Stomach (tissue), 19 donors: ENCODE results near the gene CDH15. TPM values are rescaled to one million over a fixed set of nuclear protein-coding genes. Genes with fewer than 3 reads are reported as not detected.

Source experiments
- DNase-seq, 2 donors: peaks; one replicate each; pipeline versions ENCODE4 v3.0.0 to v3.0.0-alpha.2; 2013 to 2019
- H3K27ac ChIP-seq, 5 donors: fragments of 200-600 bp in 4 of 5; sonication (generic) in 4 of 5; one replicate each; pipeline ENCODE4 v1.5.1; 2013 to 2019; ENCODE audit warnings: mild to moderate bottlenecking in 1 of 5, moderate library complexity in 1 of 5
- H3K27me3 ChIP-seq, 3 donors: fragments of 200-600 bp; sonication (generic); one replicate each; pipeline ENCODE4 v1.5.1; 2017 to 2019; ENCODE audit warnings: mixed run types in 1 of 3
- H3K36me3 ChIP-seq, 4 donors: fragments of 200-600 bp; sonication (generic); 1 replicate in 3 of 4; 2 replicates in 1 of 4; pipeline ENCODE4 v1.5.1; 2016 to 2019
- H3K4me1 ChIP-seq, 4 donors: fragments of 200-600 bp; sonication (generic); one replicate each; pipeline ENCODE4 v1.5.1; 2016 to 2019
- H3K4me3 ChIP-seq, 4 donors: fragments of 200-600 bp; sonication (generic) in 3 of 4; one replicate each; pipeline ENCODE4 v1.5.1; 2016 to 2019; ENCODE audit warnings: mild to moderate bottlenecking in 1 of 4
- H3K9me3 ChIP-seq, 4 donors: fragments of 200-600 bp; sonication (generic); one replicate each; pipeline ENCODE4 v1.5.1; 2016 to 2019
- EP300 ChIP-seq: sonication (generic); formaldehyde crosslinking; IDR thresholded peaks from one replicate; pipeline ENCODE4 v1.6.1; 2017; ENCODE audit warnings: antibody characterized with exemption
- POLR2A ChIP-seq, 4 donors: fragments of 450-650 bp; IDR thresholded peaks; one replicate each; pipeline ENCODE4 v1.6.1; 2016; ENCODE audit warnings: antibody characterized with exemption in 4 of 4, control low read depth in 2 of 4, mild to moderate bottlenecking in 1 of 4, moderate library complexity in 1 of 4
- POLR2AphosphoS5 ChIP-seq, 3 donors: sonication (generic); formaldehyde crosslinking; IDR thresholded peaks; one replicate each; pipeline ENCODE4 v1.6.1; 2016; ENCODE audit warnings: antibody characterized with exemption in 3 of 3
- WGBS, 5 donors: extraction: QIAGEN DNeasy Blood & Tissue Kit in 3 of 5; methylation state at CpG; one replicate each; pipeline versions ENCODE4 v1.1.5 to v1.1.7; 2013 to 2018; 5-methylcytosine and 5-hydroxymethylcytosine counted together
- intact Hi-C: fragments of 100-400 bp; cut with DNase I; formaldehyde crosslinking; loops from one replicate; pipeline ENCODE4 v1.15.1; 2023; ENCODE audit warnings: low total_unique reads
- long read RNA-seq, 10 donors: transcript quantifications; one replicate each; lab custom pipeline, GENCODE V29; 2026
- polyA plus RNA-seq, 3 donors: library from polyadenylated mRNA; stranded (reverse); fragments of 200-250 nt; gene quantifications; one replicate each; pipeline ENCODE4 v1.2.3, GENCODE V29; 2013
- total RNA-seq, 5 donors: library from RNA; depleted of rRNA; stranded (reverse); fragments of >200 nt; gene quantifications; one replicate each; pipeline versions ENCODE4 v1.1.0 to v1.2.3, GENCODE V29; 2014 to 2016
- TF ChIP-seq, protein P1 (sequence below), 7 experiments: fragments of 450-650 bp in 4 of 7; fragments of 200-600 bp in 3 of 7; sonication (generic) in 3 of 7; IDR thresholded peaks; one replicate each; pipeline ENCODE4 v1.5.1; 2016 to 2019; ENCODE audit warnings: antibody characterized with exemption in 7 of 7, control low read depth in 2 of 7, mild to moderate bottlenecking in 1 of 7
- donor health status: healthy with polysubstance abuse.
- donor health status: Bipolar disorder and iron deficiency.
- donor health status: healthy.

Gene CDH15, protein sequence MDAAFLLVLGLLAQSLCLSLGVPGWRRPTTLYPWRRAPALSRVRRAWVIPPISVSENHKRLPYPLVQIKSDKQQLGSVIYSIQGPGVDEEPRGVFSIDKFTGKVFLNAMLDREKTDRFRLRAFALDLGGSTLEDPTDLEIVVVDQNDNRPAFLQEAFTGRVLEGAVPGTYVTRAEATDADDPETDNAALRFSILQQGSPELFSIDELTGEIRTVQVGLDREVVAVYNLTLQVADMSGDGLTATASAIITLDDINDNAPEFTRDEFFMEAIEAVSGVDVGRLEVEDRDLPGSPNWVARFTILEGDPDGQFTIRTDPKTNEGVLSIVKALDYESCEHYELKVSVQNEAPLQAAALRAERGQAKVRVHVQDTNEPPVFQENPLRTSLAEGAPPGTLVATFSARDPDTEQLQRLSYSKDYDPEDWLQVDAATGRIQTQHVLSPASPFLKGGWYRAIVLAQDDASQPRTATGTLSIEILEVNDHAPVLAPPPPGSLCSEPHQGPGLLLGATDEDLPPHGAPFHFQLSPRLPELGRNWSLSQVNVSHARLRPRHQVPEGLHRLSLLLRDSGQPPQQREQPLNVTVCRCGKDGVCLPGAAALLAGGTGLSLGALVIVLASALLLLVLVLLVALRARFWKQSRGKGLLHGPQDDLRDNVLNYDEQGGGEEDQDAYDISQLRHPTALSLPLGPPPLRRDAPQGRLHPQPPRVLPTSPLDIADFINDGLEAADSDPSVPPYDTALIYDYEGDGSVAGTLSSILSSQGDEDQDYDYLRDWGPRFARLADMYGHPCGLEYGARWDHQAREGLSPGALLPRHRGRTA
- total RNA-seq, result not detected
- under 1 TPM in 2 of 3 donors, not detected in 1; 0.20 to 0.31 TPM for polyA plus RNA-seq
- long read RNA-seq, donor 1, result 0 reads
- long read RNA-seq, donor 2, result 0 reads
- long read RNA-seq, donor 3, result 0 reads
- long read RNA-seq, donor 4, result 0 reads
- long read RNA-seq, donor 5, result 0 reads
- long read RNA-seq, donor 6, result 0 reads
- long read RNA-seq, donor 7, result 0 reads
- long read RNA-seq, donor 8, result 0 reads
- long read RNA-seq, donor 9, result 0 reads
- long read RNA-seq, donor 10, result 0 reads

- 3 to 8% (median 5%) methylated on average over 19 to 74 of the region's 74 CpGs for WGBS, 5 donors
- Histone ChIP-seq H3K27me3 (peaks cover 0 to 100% (median 46%) of the 10 kb centered on the region in 3 donors), H3K4me1 (peaks cover 23 to 32% (median 29%) of the 10 kb centered on the region in 4 donors), H3K27ac (no peak within 1 kb of the TSS), H3K36me3 (no peaks in the 10 kb centered on the region), H3K4me3 (peak within 1 kb of the TSS; percentile 27 to 48 (median 31)), H3K9me3 (no peaks in the 10 kb centered on the region)
- DNase-seq, result peak; percentile 97 to 98
- TF ChIP-seq POLR2A (IDR thresholded peaks at IDR 0.05) (no peak), POLR2AphosphoS5 (IDR thresholded peaks at IDR 0.05) (no peak), EP300 (no peak)
- TF ChIP-seq, protein P1, sequence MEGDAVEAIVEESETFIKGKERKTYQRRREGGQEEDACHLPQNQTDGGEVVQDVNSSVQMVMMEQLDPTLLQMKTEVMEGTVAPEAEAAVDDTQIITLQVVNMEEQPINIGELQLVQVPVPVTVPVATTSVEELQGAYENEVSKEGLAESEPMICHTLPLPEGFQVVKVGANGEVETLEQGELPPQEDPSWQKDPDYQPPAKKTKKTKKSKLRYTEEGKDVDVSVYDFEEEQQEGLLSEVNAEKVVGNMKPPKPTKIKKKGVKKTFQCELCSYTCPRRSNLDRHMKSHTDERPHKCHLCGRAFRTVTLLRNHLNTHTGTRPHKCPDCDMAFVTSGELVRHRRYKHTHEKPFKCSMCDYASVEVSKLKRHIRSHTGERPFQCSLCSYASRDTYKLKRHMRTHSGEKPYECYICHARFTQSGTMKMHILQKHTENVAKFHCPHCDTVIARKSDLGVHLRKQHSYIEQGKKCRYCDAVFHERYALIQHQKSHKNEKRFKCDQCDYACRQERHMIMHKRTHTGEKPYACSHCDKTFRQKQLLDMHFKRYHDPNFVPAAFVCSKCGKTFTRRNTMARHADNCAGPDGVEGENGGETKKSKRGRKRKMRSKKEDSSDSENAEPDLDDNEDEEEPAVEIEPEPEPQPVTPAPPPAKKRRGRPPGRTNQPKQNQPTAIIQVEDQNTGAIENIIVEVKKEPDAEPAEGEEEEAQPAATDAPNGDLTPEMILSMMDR (IDR thresholded peaks at IDR 0.05), result no peak
- intact Hi-C loops, result loop anchor here (10.0 kb wide), 1 partner anchor 437 kb away; no protein-coding TSS in a partner anchor
Measured at GRCh38 chr16:89171216-89172170, at the start of gene CDH15. Gene CDH15, plus strand, starts transcription at chr16:89171748. Its CDS starts 84 bp downstream, at chr16:89171832.

GRCh38 chr16:89122322-89122851 is 49.2 kb upstream of the CDH15 start:
- Histone ChIP-seq H3K27me3 (no peaks in the 10 kb centered on the region), H3K27ac (peak overlapping the region in 3 of 5 donors; percentile 29 to 69 (median 42)), H3K9me3 (no peaks in the 10 kb centered on the region), H3K4me1 (peaks cover 0 to 13% (median 8%) of the 10 kb centered on the region in 4 donors), H3K4me3 (no peak overlapping the region), H3K36me3 (peaks cover 40 to 97% (median 79%) of the 10 kb centered on the region in 4 donors)
- peak; percentile 73 for DNase-seq
- peak in 2 of 3 donors; percentile 35 to 36 for TF ChIP-seq POLR2AphosphoS5 (IDR thresholded peaks at IDR 0.05)
- TF ChIP-seq, protein P1 (IDR thresholded peaks at IDR 0.05), result peak in 1 of 7 experiments; percentile 27
- TF ChIP-seq POLR2A (IDR thresholded peaks at IDR 0.05), result no peak
- WGBS, 5 donors, result 30 to 66% (median 40%) methylated on average over 10 to 11 of the region's 11 CpGs
- intact Hi-C loops, result no loop called here

DNA sequence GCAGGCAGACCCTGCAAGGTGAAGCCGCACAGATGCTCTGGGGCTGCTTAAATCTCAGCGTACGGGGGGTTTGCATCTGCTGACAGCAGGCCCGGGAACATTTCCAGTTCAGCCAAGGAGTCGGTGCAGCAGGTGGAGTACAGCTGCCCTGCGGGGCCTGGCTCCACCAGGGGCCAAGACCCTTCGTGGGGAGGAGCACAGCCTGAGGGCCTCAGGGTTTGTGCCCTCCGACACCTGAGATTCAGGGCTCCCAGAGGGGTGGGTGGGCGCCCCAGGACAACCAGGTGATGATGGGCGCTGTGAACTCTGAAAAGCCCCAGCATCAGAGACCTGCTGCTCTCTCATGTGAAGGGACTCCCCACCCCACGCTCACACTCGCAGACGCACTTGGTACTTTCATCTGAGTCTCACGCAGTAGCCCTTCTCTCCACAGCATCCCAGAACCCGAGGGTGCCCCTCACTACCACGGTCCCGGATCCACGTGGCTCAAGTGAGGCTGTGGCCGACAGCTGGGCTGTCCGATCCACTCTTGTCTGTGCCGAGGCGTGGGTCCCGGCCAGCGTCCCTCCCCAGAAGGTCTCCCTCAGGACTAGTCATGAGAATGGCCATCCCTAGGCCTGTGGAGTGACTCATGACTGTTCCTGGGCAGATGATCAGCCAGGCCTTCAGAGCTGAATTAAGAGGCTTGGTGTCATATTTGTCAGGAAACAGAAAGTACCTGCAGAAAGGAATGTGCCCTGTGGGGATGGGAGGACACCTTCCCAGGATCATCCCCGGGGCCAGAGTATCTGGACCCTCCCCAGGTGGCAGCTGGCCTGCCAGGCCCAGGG is 48.3 kb upstream of the CDH15 start:
- no peak for TF ChIP-seq EP300
- TF ChIP-seq POLR2A (IDR thresholded peaks at IDR 0.05), result no peak
- no peak for TF ChIP-seq POLR2AphosphoS5 (IDR thresholded peaks at IDR 0.05)
- TF ChIP-seq, protein P1 (IDR thresholded peaks at IDR 0.05), result no peak
- intact Hi-C loops, result no loop called here
- 83 to 89% (median 86%) methylated on average over 17 to 25 of the region's 25 CpGs for WGBS, 5 donors
- Histone ChIP-seq H3K27ac (no peak overlapping the region), H3K4me3 (no peak overlapping the region), H3K4me1 (peaks cover 0 to 13% (median 8%) of the 10 kb centered on the region in 4 donors), H3K36me3 (peaks cover 33 to 90% (median 71%) of the 10 kb centered on the region in 4 donors), H3K27me3 (no peaks in the 10 kb centered on the region), H3K9me3 (no peaks in the 10 kb centered on the region)
- no peak for DNase-seq
